Neutrophil (primary cell): Measurements from ENCODE around the gene TFCP2L1.

ENCODE experiments used
- H3K27ac ChIP-seq: fragments of 200-600 bp; sonication (generic); 2 replicates; pipeline ENCODE4 v1.5.1; 2016; ENCODE audit warnings: mild to moderate bottlenecking, moderate library complexity
- H3K27me3 ChIP-seq: fragments of 200-600 bp; sonication (generic); 2 replicates; pipeline ENCODE4 v1.6.0; 2016; ENCODE audit warnings: mild to moderate bottlenecking
- H3K36me3 ChIP-seq: fragments of 200-600 bp; sonication (generic); 2 replicates; pipeline ENCODE4 v1.5.1; 2017
- H3K4me1 ChIP-seq, 2 experiments: fragments of 200-600 bp in 1 of 2; sonication (generic) in 1 of 2; 1 replicate in 1 of 2; 2 replicates in 1 of 2; pipeline versions ENCODE4 v1.5.1 to v1.6.1; 2013 to 2016; ENCODE audit warnings: low read depth in 1 of 2, low read length in 1 of 2, mild to moderate bottlenecking in 1 of 2, moderate library complexity in 1 of 2; ENCODE audit not compliant: control insufficient read depth in 1 of 2, insufficient read depth in 1 of 2
- H3K4me3 ChIP-seq, 2 experiments: fragments of 200-600 bp in 1 of 2; sonication (generic) in 1 of 2; 1 replicate in 1 of 2; 2 replicates in 1 of 2; pipeline ENCODE4 v1.5.1; 2013 to 2016; ENCODE audit warnings: low read depth in 1 of 2, low read length in 1 of 2, mild to moderate bottlenecking in 1 of 2, moderate library complexity in 1 of 2
- H3K9me3 ChIP-seq: fragments of 200-600 bp; sonication (generic); 2 replicates; pipeline ENCODE4 v1.5.1; 2016
- TF ChIP-seq, protein P1 (sequence below): fragments of 200-600 bp; sonication (generic); IDR thresholded peaks from 2 replicates; pipeline ENCODE4 v1.5.1; 2016; ENCODE audit warnings: antibody characterized with exemption

TFCP2L1 gene

DNA sequence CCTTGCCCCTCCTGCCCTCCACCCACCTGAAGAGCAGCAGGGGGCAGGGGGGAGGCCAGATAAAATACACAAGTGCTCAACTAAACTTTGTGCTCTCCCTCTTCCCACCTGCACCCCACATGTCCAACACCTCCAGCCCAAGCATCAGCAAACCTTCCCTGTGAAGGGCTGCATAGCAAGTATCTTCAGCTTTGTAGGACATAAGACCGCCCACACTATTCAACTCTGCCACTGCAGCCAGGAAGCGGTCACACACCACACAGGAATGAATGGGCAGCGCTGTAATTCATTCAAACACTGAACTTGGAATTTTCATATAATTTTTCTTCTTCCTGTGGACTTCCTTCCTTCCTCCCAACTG is 27.5 kb downstream of the TFCP2L1 start:
- TF ChIP-seq, protein P1, sequence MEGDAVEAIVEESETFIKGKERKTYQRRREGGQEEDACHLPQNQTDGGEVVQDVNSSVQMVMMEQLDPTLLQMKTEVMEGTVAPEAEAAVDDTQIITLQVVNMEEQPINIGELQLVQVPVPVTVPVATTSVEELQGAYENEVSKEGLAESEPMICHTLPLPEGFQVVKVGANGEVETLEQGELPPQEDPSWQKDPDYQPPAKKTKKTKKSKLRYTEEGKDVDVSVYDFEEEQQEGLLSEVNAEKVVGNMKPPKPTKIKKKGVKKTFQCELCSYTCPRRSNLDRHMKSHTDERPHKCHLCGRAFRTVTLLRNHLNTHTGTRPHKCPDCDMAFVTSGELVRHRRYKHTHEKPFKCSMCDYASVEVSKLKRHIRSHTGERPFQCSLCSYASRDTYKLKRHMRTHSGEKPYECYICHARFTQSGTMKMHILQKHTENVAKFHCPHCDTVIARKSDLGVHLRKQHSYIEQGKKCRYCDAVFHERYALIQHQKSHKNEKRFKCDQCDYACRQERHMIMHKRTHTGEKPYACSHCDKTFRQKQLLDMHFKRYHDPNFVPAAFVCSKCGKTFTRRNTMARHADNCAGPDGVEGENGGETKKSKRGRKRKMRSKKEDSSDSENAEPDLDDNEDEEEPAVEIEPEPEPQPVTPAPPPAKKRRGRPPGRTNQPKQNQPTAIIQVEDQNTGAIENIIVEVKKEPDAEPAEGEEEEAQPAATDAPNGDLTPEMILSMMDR: no peak
- no peak overlapping the region for H3K4me3 ChIP-seq
- H3K27ac ChIP-seq: no peak overlapping the region

DNA sequence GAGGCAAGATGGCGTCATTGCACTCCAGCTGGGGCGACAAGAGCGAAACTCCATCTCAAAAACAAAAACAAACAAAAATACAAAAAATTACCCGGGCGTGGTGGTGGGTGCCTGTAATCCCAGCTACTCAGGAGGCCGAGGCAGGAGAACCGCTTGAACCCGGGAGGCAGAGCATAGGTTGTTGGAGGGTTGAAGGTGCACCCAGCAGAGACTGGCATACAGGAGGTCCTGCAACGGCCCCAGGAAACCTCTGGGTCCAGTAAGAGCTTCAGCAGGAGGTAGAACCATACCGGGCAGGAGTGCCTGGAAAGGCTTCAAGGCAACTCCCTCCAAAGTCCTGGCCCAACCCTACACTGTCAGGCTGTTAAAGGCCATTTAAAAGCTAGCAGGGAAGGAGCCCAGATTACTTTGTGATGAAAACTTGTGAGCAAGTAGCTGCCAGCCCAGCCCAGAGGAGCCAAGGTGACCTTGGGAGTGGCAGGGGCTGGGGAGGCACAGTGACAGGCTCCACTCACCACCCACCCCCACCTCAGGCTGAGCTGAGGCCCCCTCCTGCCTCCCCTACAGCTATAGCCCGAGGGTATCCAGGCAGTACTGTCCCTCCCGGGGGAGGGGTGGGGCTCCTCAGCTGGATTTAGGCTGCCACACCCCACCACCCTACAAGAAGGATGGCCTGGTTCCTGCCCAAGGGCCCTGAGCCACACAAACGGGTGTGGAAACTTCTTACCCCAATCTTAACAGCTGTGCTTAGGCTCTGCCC is 28.1 kb downstream of the TFCP2L1 start:
- Histone ChIP-seq H3K9me3 (no peaks in the 10 kb centered on the region), H3K4me1 (no peaks in the 10 kb centered on the region)

More for the DNA sequence above, 27.5 kb downstream of the TFCP2L1 start:
- H3K36me3 ChIP-seq: no peaks in the 10 kb centered on the region
- H3K4me1 ChIP-seq: no peaks in the 10 kb centered on the region
- no peaks in the 10 kb centered on the region for H3K9me3 ChIP-seq
- peaks cover 21% of the 10 kb centered on the region for H3K27me3 ChIP-seq

DNA sequence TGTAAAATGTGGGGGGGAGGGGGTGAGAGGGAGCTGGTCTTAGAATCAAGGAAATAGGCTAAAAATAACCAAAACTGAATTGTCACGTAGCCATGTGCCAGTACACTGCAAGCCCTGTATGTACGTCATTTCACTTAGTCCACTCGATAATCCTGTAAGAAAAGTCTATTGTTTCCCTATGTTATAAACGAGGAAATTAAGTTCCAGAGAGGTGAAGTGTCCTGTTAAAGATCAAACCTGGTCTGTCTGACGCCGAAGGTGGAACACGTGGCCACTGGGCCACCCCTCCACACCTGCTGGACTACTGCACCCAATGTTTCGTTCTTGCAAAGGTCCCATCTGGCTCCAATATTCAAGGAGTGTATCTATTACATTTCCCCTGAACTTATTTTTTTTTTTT is 29.6 kb downstream of the TFCP2L1 start:
- Histone ChIP-seq H3K27me3 (peaks cover 21% of the 10 kb centered on the region), H3K4me3 (no peak overlapping the region), H3K36me3 (no peaks in the 10 kb centered on the region), H3K27ac (no peak overlapping the region), H3K4me1 (no peaks in the 10 kb centered on the region), H3K9me3 (no peaks in the 10 kb centered on the region)
- TF ChIP-seq, protein P1: no peak

More for the DNA sequence above, 28.1 kb downstream of the TFCP2L1 start:
- Histone ChIP-seq H3K36me3 (no peaks in the 10 kb centered on the region), H3K27me3 (peaks cover 21% of the 10 kb centered on the region), H3K4me3 (no peak overlapping the region), H3K27ac (no peak overlapping the region)
- TF ChIP-seq, protein P1: no peak

DNA sequence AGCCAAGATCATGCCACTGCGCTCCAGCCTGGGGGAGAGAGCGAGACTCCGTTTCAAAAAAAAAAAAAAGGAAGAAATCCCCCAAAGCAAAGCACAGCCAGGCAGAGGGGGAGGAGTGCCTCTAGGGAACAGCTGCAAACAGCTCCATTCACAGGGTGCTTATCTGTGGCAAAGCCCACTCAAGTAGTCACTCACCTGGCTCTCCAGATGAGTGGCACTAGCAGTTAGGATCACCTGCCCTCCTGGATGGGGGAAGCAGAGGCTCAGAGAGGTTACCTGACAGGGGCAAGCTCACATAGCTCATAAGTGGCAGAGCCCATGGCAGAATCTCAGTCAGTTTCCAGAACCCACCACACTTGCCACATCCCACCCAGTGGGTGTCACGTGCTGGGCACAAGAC is 30.3 kb downstream of the TFCP2L1 start:
- no peaks in the 10 kb centered on the region for H3K36me3 ChIP-seq
- no peak overlapping the region for H3K27ac ChIP-seq
- no peaks in the 10 kb centered on the region for H3K4me1 ChIP-seq
- no peak overlapping the region for H3K4me3 ChIP-seq
- no peaks in the 10 kb centered on the region for H3K9me3 ChIP-seq
- TF ChIP-seq, protein P1: no peak
- H3K27me3 ChIP-seq: peaks cover 21% of the 10 kb centered on the region

DNA sequence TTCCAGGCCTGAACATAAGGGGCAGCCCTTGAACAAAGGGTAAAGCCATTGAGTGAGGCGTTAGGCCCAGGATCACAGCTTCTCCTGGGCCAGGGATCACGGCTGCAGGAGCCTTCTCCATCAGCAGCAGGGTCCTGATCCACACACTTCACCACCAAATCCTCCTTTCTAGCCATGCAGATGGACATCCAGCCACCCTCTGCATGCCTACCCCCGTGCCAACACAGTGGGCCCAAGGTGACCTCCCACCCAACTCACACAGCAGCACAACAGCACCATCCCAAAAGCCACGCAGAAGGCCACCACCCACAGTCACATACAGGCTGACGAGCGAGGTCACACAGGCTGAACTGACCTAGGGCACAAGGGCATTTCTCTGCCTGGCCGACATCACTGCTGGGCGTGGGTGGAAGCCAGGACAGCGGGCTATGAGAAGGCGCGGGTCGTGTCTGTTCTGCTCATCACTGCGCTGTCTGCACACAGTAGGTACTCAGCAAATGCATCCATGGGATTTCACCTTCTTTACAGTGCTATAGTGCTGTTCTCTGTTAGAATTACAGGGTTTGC is 31.2 kb downstream of the TFCP2L1 start:
- Histone ChIP-seq H3K36me3 (no peaks in the 10 kb centered on the region), H3K4me1 (no peaks in the 10 kb centered on the region), H3K9me3 (no peaks in the 10 kb centered on the region), H3K27ac (no peak overlapping the region), H3K4me3 (no peak overlapping the region), H3K27me3 (peaks cover 21% of the 10 kb centered on the region)
- TF ChIP-seq, protein P1: no peak
